ENCODE data around the gene ZSCAN16. TPM values are rescaled to one million over a fixed set of nuclear protein-coding genes. Genes with fewer than 3 reads are reported as not detected.

ZSCAN16 gene
- total RNA-seq, 1 experiment from 2014 or later, result 5.3 TPM

DNA sequence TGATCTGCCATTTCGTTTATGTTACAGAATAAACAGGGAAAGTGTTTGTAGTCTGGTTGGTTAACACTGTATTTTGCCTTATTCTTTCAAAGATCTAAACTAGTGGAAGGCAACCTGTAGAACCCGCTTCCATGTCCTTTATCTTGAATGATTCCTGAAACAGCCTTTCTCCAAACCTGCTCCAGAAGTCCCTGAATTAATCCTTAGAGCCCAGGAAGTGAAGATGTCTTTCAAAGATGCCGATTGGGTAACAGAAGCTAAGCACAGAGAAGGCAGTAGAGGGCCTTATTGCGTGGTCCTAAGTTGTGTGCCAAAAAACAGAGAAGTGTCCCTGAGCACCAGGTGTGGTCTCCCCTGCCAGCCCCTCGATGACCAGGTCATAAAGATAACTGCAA lies 19.2 kb upstream of the ZSCAN16 start:
- BruUV-seq (replicated peaks), result no TSS peak
- in situ Hi-C loops (cut with HindIII; ENCODE audit: low pct_unique_long_range_greater_than_20kb, low sequenced_read_pairs) (no loop called here), intact Hi-C loops (cut with micrococcal nuclease; ENCODE audit: unreplicated experiment) (no loop called here)

GRCh38 chr6:28107506-28107905 lies 16.9 kb upstream of the ZSCAN16 start:
- in situ Hi-C loops (cut with HindIII; ENCODE audit: low pct_unique_long_range_greater_than_20kb, low sequenced_read_pairs) (no loop called here), intact Hi-C loops (cut with micrococcal nuclease; ENCODE audit: unreplicated experiment) (no loop called here)
- POLR2A ChIA-PET, result no interaction called here

More for the DNA sequence above, 19.2 kb upstream of the ZSCAN16 start:
- ATAC-seq (peak; percentile 47; the same call in 1 of the 2 replicates), DNase-seq (ENCODE audit: low read depth, low spot score) (no peak)
- no peaks in the 10 kb centered on the region for H3K36me3 ChIP-seq (ENCODE audit: control insufficient read depth, insufficient read depth, low read length)
- TF ChIP-seq TCF7L2 (IDR thresholded peaks at IDR 0.05; ENCODE audit: low read depth, low read length) (no peak), POLR2AphosphoS5 (IDR thresholded peaks at IDR 0.05; ENCODE audit: low read depth, low read length) (no peak), SIN3A (IDR thresholded peaks at IDR 0.05; ENCODE audit: borderline replicate concordance, insufficient read depth, low read depth, low read length) (no peak)
- TF ChIP-seq, protein P1, sequence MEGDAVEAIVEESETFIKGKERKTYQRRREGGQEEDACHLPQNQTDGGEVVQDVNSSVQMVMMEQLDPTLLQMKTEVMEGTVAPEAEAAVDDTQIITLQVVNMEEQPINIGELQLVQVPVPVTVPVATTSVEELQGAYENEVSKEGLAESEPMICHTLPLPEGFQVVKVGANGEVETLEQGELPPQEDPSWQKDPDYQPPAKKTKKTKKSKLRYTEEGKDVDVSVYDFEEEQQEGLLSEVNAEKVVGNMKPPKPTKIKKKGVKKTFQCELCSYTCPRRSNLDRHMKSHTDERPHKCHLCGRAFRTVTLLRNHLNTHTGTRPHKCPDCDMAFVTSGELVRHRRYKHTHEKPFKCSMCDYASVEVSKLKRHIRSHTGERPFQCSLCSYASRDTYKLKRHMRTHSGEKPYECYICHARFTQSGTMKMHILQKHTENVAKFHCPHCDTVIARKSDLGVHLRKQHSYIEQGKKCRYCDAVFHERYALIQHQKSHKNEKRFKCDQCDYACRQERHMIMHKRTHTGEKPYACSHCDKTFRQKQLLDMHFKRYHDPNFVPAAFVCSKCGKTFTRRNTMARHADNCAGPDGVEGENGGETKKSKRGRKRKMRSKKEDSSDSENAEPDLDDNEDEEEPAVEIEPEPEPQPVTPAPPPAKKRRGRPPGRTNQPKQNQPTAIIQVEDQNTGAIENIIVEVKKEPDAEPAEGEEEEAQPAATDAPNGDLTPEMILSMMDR (IDR thresholded peaks at IDR 0.05), result no peak
- TF ChIP-seq, protein P2, sequence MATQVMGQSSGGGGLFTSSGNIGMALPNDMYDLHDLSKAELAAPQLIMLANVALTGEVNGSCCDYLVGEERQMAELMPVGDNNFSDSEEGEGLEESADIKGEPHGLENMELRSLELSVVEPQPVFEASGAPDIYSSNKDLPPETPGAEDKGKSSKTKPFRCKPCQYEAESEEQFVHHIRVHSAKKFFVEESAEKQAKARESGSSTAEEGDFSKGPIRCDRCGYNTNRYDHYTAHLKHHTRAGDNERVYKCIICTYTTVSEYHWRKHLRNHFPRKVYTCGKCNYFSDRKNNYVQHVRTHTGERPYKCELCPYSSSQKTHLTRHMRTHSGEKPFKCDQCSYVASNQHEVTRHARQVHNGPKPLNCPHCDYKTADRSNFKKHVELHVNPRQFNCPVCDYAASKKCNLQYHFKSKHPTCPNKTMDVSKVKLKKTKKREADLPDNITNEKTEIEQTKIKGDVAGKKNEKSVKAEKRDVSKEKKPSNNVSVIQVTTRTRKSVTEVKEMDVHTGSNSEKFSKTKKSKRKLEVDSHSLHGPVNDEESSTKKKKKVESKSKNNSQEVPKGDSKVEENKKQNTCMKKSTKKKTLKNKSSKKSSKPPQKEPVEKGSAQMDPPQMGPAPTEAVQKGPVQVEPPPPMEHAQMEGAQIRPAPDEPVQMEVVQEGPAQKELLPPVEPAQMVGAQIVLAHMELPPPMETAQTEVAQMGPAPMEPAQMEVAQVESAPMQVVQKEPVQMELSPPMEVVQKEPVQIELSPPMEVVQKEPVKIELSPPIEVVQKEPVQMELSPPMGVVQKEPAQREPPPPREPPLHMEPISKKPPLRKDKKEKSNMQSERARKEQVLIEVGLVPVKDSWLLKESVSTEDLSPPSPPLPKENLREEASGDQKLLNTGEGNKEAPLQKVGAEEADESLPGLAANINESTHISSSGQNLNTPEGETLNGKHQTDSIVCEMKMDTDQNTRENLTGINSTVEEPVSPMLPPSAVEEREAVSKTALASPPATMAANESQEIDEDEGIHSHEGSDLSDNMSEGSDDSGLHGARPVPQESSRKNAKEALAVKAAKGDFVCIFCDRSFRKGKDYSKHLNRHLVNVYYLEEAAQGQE (IDR thresholded peaks at IDR 0.05; ENCODE audit: insufficient read depth in 1 of 2, low read depth in 2 of 2, low read length in 1 of 2), result no peak
- ChIA-PET POLR2A (no interaction called here), CTCF (interaction anchor here (0.5 to 0.6 kb wide), 2 partner anchors 7 to 31 kb away, joined by 3 to 5 read pairs; no protein-coding TSS in a partner anchor)
- peaks cover 9% of the 10 kb centered on the region for H3K4me1 ChIP-seq (ENCODE audit: control insufficient read depth, insufficient read depth, low read length)
- peak overlapping the region; percentile 68 to 71 for H3K4me3 ChIP-seq (ENCODE audit: low read depth in 2 of 2, low read length in 2 of 2)
- H3K27me3 ChIP-seq (ENCODE audit: control insufficient read depth, insufficient read depth, low read length), result no peaks in the 10 kb centered on the region
- H3K27ac ChIP-seq (ENCODE audit: low read length), result peak overlapping the region; percentile 95
- no peaks in the 10 kb centered on the region for H3K9me3 ChIP-seq (ENCODE audit: control insufficient read depth, insufficient read depth, low read depth, low read length)

More at GRCh38 chr6:28107506-28107905, 16.9 kb upstream of the ZSCAN16 start:
- no peak overlapping the region for H3K27ac ChIP-seq (ENCODE audit: low read length)
- ATAC-seq (no peak), DNase-seq (ENCODE audit: low read depth, low spot score) (no peak)
- peaks cover 9% of the 10 kb centered on the region for H3K4me1 ChIP-seq (ENCODE audit: control insufficient read depth, insufficient read depth, low read length)
- H3K36me3 ChIP-seq (ENCODE audit: control insufficient read depth, insufficient read depth, low read length), result no peaks in the 10 kb centered on the region
- CTCF ChIA-PET, result no interaction called here
- no TSS peak for BruUV-seq (replicated peaks)
- H3K9me3 ChIP-seq (ENCODE audit: control insufficient read depth, insufficient read depth, low read depth, low read length), result no peaks in the 10 kb centered on the region
- TF ChIP-seq POLR2AphosphoS5 (IDR thresholded peaks at IDR 0.05; ENCODE audit: low read depth, low read length) (no peak), TCF7L2 (IDR thresholded peaks at IDR 0.05; ENCODE audit: low read depth, low read length) (no peak), SIN3A (IDR thresholded peaks at IDR 0.05; ENCODE audit: borderline replicate concordance, insufficient read depth, low read depth, low read length) (no peak)
- TF ChIP-seq, protein P2 (IDR thresholded peaks at IDR 0.05; ENCODE audit: insufficient read depth in 1 of 2, low read depth in 2 of 2, low read length in 1 of 2), result no peak
- TF ChIP-seq, protein P1 (IDR thresholded peaks at IDR 0.05), result no peak
- H3K27me3 ChIP-seq (ENCODE audit: control insufficient read depth, insufficient read depth, low read length), result no peaks in the 10 kb centered on the region
- no peak overlapping the region for H3K4me3 ChIP-seq (ENCODE audit: low read depth in 2 of 2, low read length in 2 of 2)
